PFSK-1 (cell line): ENCODE data around the gene PRKAG2.
A peak's percentile ranks its signal among the peaks of the same experiment; 100 is the strongest.

Experiments used
- FOXP2 ChIP-seq: optimal IDR thresholded peaks from 2 replicates; pipeline ENCODE3; 2011; ENCODE audit warnings: borderline replicate concordance, control low read depth, inconsistent platforms; ENCODE audit not compliant: insufficient read depth; ENCODE audit errors: extremely low read length, extremely low read depth
- POLR2AphosphoS5 ChIP-seq: IDR thresholded peaks from 2 replicates; pipeline ENCODE4 v1.6.1; 2012; ENCODE audit warnings: low read depth, mild to moderate bottlenecking, control low read depth, low read length, moderate library complexity
- REST ChIP-seq, 2 experiments: IDR thresholded peaks; 2 replicates each; pipeline versions ENCODE4 v1.6.1 to v1.8.0; 2011 to 2012; ENCODE audit warnings: low read depth in 2 of 2, low read length in 2 of 2, control low read depth in 1 of 2, inconsistent platforms in 1 of 2, mild to moderate bottlenecking in 1 of 2, moderate library complexity in 1 of 2; ENCODE audit not compliant: insufficient read depth in 1 of 2
- SIN3A ChIP-seq: IDR thresholded peaks from 2 replicates; pipeline ENCODE4 v1.6.1; 2012; ENCODE audit warnings: mild to moderate bottlenecking, low read length, moderate library complexity, borderline replicate concordance; ENCODE audit not compliant: insufficient read depth
- TAF1 ChIP-seq: IDR thresholded peaks from 2 replicates; pipeline ENCODE4 v1.6.1; 2012; ENCODE audit warnings: low read length, control low read depth, borderline replicate concordance; ENCODE audit not compliant: insufficient read depth

The PRKAG2 gene

GRCh38 chr7:151754142-151754590, 122.7 kb downstream of the PRKAG2 start:
- TF ChIP-seq FOXP2 (peak; percentile 94), POLR2AphosphoS5 (no peak), SIN3A (0 out of 2 replicates have a peak, but pooled peaks have one; percentile 21), TAF1 (no peak), REST (IDR thresholded peaks at IDR 0.05; ENCODE audit: insufficient read depth in 1 of 2, low read depth in 2 of 2, low read length in 2 of 2) (peak; percentile 28 to 57; a peak in 1 of 4 replicates)

GRCh38 chr7:151752816-151753595, 123.9 kb downstream of the PRKAG2 start:
- TF ChIP-seq REST (IDR thresholded peaks at IDR 0.05; ENCODE audit: insufficient read depth in 1 of 2, low read depth in 2 of 2, low read length in 2 of 2): no peak
- TF ChIP-seq SIN3A: no peak
- no peak for TF ChIP-seq TAF1
- no peak for TF ChIP-seq FOXP2
- no peak for TF ChIP-seq POLR2AphosphoS5

- TF ChIP-seq TAF1 (no peak), POLR2AphosphoS5 (no peak), FOXP2 (no peak), SIN3A (no peak), REST (IDR thresholded peaks at IDR 0.05; ENCODE audit: insufficient read depth in 1 of 2, low read depth in 2 of 2, low read length in 2 of 2) (no peak)
These were observed 124.9 kb downstream of the PRKAG2 start for GRCh38 chr7:151752037-151752436.

GRCh38 chr7:151748733-151749132, 128.2 kb downstream of the PRKAG2 start:
- no peak for TF ChIP-seq FOXP2
- TF ChIP-seq TAF1: no peak
- no peak for TF ChIP-seq POLR2AphosphoS5
- no peak for TF ChIP-seq REST (IDR thresholded peaks at IDR 0.05; ENCODE audit: insufficient read depth in 1 of 2, low read depth in 2 of 2, low read length in 2 of 2)
- no peak for TF ChIP-seq SIN3A

- TF ChIP-seq REST (IDR thresholded peaks at IDR 0.05; ENCODE audit: insufficient read depth in 1 of 2, low read depth in 2 of 2, low read length in 2 of 2) (no peak), FOXP2 (no peak), SIN3A (no peak), POLR2AphosphoS5 (no peak), TAF1 (no peak)
These were observed 131.2 kb downstream of the PRKAG2 start for GRCh38 chr7:151745706-151746105.
